HL-60 (cell line): ENCODE results near the gene CROT.

Experiments
- DNase-seq, 2 experiments: peaks; one replicate each; pipeline ENCODE4 v3.0.0-alpha.2; 2010 to 2020; ENCODE audit warnings: low read depth in 1 of 2, low spot score in 1 of 2
- H3K27ac ChIP-seq: fragments of 250-450 bp; sonication (Bioruptor Pico); replicated peaks from 2 replicates; pipeline ENCODE4 v1.5.1; 2020; ENCODE audit warnings: mild to moderate bottlenecking, moderate library complexity
- H3K27me3 ChIP-seq: fragments of 250-450 bp; sonication (Bioruptor Pico); 2 replicates; pipeline ENCODE4 v1.5.1; 2021; ENCODE audit warnings: mild to moderate bottlenecking, moderate library complexity; ENCODE audit not compliant: insufficient read depth, poor library complexity, severe bottlenecking
- H3K4me3 ChIP-seq: replicated peaks from 2 replicates; pipeline ENCODE4 v1.5.1; 2011; ENCODE audit warnings: mild to moderate bottlenecking, control low read depth, low read length; ENCODE audit not compliant: insufficient read depth
- GABPA ChIP-seq: IDR thresholded peaks from 2 replicates; pipeline ENCODE4 v1.6.1; 2012; ENCODE audit warnings: low read depth
- POLR2AphosphoS5 ChIP-seq: IDR thresholded peaks from 2 replicates; pipeline ENCODE4 v1.6.1; 2012; ENCODE audit warnings: low read depth
- REST ChIP-seq: IDR thresholded peaks from 2 replicates; pipeline ENCODE4 v1.6.1; 2012; ENCODE audit warnings: low read depth; ENCODE audit not compliant: insufficient replicate concordance
- SPI1 ChIP-seq: IDR thresholded peaks from 2 replicates; pipeline ENCODE4 v1.6.1; 2012; ENCODE audit warnings: low read depth, mild to moderate bottlenecking, borderline replicate concordance
- TF ChIP-seq, protein P1 (sequence below): IDR thresholded peaks from one replicate; pipeline ENCODE4 v1.5.1; 2011; ENCODE audit warnings: low read length, control low read depth, inconsistent platforms; ENCODE audit not compliant: insufficient read depth

The CROT gene

DNA sequence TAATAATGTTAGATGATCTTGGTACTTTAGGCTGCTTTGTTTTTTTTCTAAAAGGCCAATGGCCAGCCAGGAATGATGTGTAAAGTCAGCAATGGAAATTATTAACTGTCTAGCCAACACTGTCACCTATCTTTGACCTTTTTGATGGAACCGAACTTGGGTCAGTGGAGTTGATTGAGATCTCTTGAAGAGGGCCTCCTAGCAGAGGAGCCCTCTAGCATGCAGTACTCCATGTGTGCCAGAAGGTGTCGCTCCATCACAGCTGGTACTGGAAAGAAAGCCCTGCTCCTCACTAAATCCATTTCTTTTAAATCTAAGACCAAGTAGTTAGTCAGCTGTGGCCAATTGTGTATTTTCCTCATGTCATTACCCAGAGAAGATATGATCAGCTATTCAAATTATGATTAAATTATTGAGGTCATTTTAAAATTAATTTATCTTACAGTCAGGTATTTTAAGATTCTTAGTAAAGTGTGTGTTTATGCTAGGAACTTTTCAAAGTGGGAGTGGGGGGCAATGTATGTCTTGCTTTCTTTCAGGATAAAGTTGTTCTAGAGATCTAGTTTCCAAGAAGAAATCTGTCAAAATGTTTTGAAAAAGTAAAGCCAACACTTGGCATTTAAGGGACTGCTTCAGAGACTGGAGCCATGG is 33.1 kb upstream of the CROT start:
- TF ChIP-seq POLR2AphosphoS5 (no peak), GABPA (no peak), REST (no peak), SPI1 (no peak)
- TF ChIP-seq, protein P1, sequence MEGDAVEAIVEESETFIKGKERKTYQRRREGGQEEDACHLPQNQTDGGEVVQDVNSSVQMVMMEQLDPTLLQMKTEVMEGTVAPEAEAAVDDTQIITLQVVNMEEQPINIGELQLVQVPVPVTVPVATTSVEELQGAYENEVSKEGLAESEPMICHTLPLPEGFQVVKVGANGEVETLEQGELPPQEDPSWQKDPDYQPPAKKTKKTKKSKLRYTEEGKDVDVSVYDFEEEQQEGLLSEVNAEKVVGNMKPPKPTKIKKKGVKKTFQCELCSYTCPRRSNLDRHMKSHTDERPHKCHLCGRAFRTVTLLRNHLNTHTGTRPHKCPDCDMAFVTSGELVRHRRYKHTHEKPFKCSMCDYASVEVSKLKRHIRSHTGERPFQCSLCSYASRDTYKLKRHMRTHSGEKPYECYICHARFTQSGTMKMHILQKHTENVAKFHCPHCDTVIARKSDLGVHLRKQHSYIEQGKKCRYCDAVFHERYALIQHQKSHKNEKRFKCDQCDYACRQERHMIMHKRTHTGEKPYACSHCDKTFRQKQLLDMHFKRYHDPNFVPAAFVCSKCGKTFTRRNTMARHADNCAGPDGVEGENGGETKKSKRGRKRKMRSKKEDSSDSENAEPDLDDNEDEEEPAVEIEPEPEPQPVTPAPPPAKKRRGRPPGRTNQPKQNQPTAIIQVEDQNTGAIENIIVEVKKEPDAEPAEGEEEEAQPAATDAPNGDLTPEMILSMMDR: peak; percentile 93
- peak; percentile 11 to 50 for DNase-seq

GRCh38 chr7:87316097-87316700 is 29.3 kb upstream of the CROT start:
- Histone ChIP-seq H3K27ac (no peak overlapping the region), H3K27me3 (no peaks in the 10 kb centered on the region), H3K4me3 (no peak overlapping the region)
- no peak for TF ChIP-seq SPI1
- TF ChIP-seq, protein P1: no peak
- TF ChIP-seq REST: no peak
- TF ChIP-seq POLR2AphosphoS5: no peak
- no peak for TF ChIP-seq GABPA
- no peak for DNase-seq

More for the DNA sequence above, 33.1 kb upstream of the CROT start:
- Histone ChIP-seq H3K4me3 (no peak overlapping the region), H3K27me3 (no peaks in the 10 kb centered on the region), H3K27ac (no peak overlapping the region)

- DNase-seq: no peak
- Histone ChIP-seq H3K4me3 (no peak overlapping the region), H3K27ac (no peak overlapping the region), H3K27me3 (no peaks in the 10 kb centered on the region)
- TF ChIP-seq GABPA (no peak), REST (no peak), SPI1 (no peak), POLR2AphosphoS5 (no peak)
- TF ChIP-seq, protein P1: no peak
Observed at GRCh38 chr7:87316846-87317552, 28.5 kb upstream of the CROT start.
